ENCODE data around the gene IGF2R.
A peak's percentile ranks its signal among the peaks of the same experiment; 100 is the strongest.
"Not testable (repeated sequence)": the region's sequence is repeated elsewhere in the genome, so short reads cannot be mapped to it uniquely, and the experiment has no call there.

Gene IGF2R

GRCh38 chr6:159997498-159998101 is 28.7 kb downstream of the IGF2R start:
- DNase-seq (ENCODE audit: low read depth in 3 of 3), result no peak

GRCh38 chr6:159998538-159998937 is 29.7 kb downstream of the IGF2R start:
- DNase-seq (ENCODE audit: low read depth in 3 of 3), result no peak

GRCh38 chr6:159999240-159999671 is 30.4 kb downstream of the IGF2R start:
- DNase-seq (ENCODE audit: low read depth in 3 of 3), result no peak

- DNase-seq (ENCODE audit: low read depth in 3 of 3), result no peak
Observed at GRCh38 chr6:160000280-160000704, 31.4 kb downstream of the IGF2R start.

GRCh38 chr6:160000893-160001427 is 32.1 kb downstream of the IGF2R start:
- not testable (repeated sequence) for DNase-seq (ENCODE audit: low read depth in 3 of 3)

- DNase-seq (ENCODE audit: low read depth in 3 of 3), result no peak
Observed at GRCh38 chr6:160002882-160003281, 34.0 kb downstream of the IGF2R start.

GRCh38 chr6:160004018-160004417 is 35.1 kb downstream of the IGF2R start:
- no peak for DNase-seq (ENCODE audit: low read depth in 3 of 3)

GRCh38 chr6:160004419-160005175 is 35.7 kb downstream of the IGF2R start:
- DNase-seq (ENCODE audit: low read depth in 3 of 3), result no peak

GRCh38 chr6:160005211-160005610 is 36.3 kb downstream of the IGF2R start:
- DNase-seq (ENCODE audit: low read depth in 3 of 3), result no peak

GRCh38 chr6:160005861-160006540 is 37.1 kb downstream of the IGF2R start:
- DNase-seq (ENCODE audit: low read depth in 3 of 3), result no peak

GRCh38 chr6:160007145-160007544 is 38.3 kb downstream of the IGF2R start:
- no peak for DNase-seq (ENCODE audit: low read depth in 3 of 3)

GRCh38 chr6:160007611-160008010 is 38.7 kb downstream of the IGF2R start:
- no peak for DNase-seq (ENCODE audit: low read depth in 3 of 3)

- DNase-seq (ENCODE audit: low read depth in 3 of 3), result no peak
Observed at GRCh38 chr6:160010067-160010466, 41.2 kb downstream of the IGF2R start.

GRCh38 chr6:160013987-160014868 is 45.3 kb downstream of the IGF2R start:
- no peak for DNase-seq (ENCODE audit: low read depth in 3 of 3)

GRCh38 chr6:160014869-160015182 is 45.9 kb downstream of the IGF2R start:
- no peak for DNase-seq (ENCODE audit: low read depth in 3 of 3)

- DNase-seq (ENCODE audit: low read depth in 3 of 3), result peak in 1 of 3 experiments; percentile 9
Observed at GRCh38 chr6:160015778-160016684, 47.1 kb downstream of the IGF2R start.

GRCh38 chr6:160022101-160022500 is 53.2 kb downstream of the IGF2R start:
- no peak for DNase-seq (ENCODE audit: low read depth in 3 of 3)

- DNase-seq (ENCODE audit: low read depth in 3 of 3), result no peak
Observed at GRCh38 chr6:160022793-160023192, 53.9 kb downstream of the IGF2R start.

- no peak for DNase-seq (ENCODE audit: low read depth in 3 of 3)
Observed at GRCh38 chr6:160024152-160024551, 55.3 kb downstream of the IGF2R start.

- no peak for DNase-seq (ENCODE audit: low read depth in 3 of 3)
Observed at GRCh38 chr6:160027076-160027475, 58.2 kb downstream of the IGF2R start.

- DNase-seq (ENCODE audit: low read depth in 3 of 3), result no peak
Observed at GRCh38 chr6:160027931-160028330, 59.0 kb downstream of the IGF2R start.
